H1 (cell line): ENCODE results near the gene ABHD16B. TPM values are rescaled to one million over a fixed set of nuclear protein-coding genes. Genes with fewer than 3 reads are reported as not detected.

Experiments used
- GABPA ChIP-seq: IDR thresholded peaks from 2 replicates; pipeline ENCODE4 v1.6.1; 2011; ENCODE audit warnings: mild to moderate bottlenecking, low read length, moderate library complexity, borderline replicate concordance; ENCODE audit not compliant: insufficient read depth
- polyA plus RNA-seq, 7 experiments: library from polyadenylated mRNA; depleted of rRNA in 3 of 7; stranded (reverse) in 5 of 7; unstranded in 2 of 7; fragments of >200 nt in 5 of 7; fragments of 200-250 nt in 2 of 7; gene quantifications; 1 replicate in 5 of 7; 2 replicates in 1 of 7; 4 replicates in 1 of 7; pipeline versions ENCODE4 v1.2.1 to v1.2.3, GENCODE V29; 2011 to 2013; ENCODE audit warnings: missing spikeins in 2 of 7, mixed read lengths in 2 of 7
- total RNA-seq: library from RNA; stranded (reverse); fragmentation: NEBNext Ultra II Directional; extraction: Animal tissue kit (Norgen Biotek cat#: 25700); gene quantifications from 2 replicates; pipeline ENCODE4 v1.2.1, GENCODE V29; 2021

Gene ABHD16B
- total and polyA plus RNA-seq, 2 of the 8 experiments (the other 6 are each of a cell fraction or from before 2014, with no cell fraction given) = not detected

DNA sequence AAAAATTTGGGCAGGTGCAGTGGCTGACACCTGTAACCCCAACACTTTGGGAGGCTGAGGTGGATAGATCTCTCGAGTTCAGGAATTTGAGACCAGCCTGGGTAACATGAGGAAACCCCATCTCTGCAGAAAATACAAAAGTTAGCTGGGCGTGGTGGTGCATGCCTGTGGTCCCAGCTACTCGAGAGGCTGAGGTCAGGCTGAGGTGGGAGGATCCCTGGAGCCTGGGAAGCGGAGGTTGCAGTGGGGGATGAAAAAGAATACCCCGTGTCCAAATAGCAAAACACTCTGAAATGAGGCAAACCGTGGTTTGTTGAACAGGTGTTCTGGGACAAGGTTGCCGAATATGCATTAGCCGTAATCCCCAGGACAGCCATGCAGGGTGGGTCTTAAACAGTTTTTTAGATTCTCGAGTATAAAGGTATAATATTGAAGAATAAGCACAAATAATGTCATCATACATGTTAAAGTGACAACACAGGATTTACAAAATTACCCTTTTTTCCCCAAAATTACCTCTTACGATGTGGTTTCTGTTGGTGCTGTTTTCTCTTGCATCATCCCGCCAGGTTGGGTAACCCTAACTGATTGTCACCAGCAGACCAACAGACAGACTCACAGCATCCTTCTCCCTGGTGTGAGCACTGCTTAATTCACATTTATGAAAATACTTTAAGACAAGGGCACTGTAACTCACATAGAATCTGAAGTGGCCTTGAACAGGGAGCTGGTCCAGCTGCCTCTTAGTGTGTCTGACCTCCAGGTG is 42.7 kb downstream of the ABHD16B start (continued):
- TF ChIP-seq GABPA = no peak
